ENCODE data around the gene RNASEH2C. TPM values are rescaled to one million over a fixed set of nuclear protein-coding genes. Genes with fewer than 3 reads are reported as not detected.

Gene RNASEH2C
- polyA plus RNA-seq, 1 donor (not counting 4 experiments of a cell fraction or from before 2014, with no cell fraction given) = 18.5 TPM

DNA sequence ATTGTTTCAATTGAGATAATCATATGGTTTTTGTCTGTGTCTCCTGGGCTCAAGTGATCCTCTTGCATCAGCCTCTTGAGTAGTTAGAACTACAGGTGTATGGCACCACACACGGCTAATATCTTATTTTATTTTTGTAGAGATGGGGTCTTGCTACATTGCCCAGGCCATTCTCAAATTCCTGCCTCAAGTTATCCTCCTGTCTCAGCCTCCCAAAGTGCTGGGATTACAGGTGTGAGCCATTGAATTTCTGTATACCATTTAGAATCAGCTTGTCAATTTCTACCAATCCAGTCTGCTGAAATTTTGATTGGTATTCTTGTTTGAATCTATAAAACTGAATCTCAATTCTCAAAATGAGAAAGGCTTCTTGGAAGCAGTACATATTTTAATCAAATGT, 18.9 kb downstream of the RNASEH2C start:
- Histone ChIP-seq H3K9ac (ENCODE audit: control insufficient read depth, extremely low read depth, insufficient read depth, low read length) (no peak overlapping the region), H3K27me3 (ENCODE audit: control insufficient read depth, extremely low read depth, insufficient read depth, low read length) (no peaks in the 10 kb centered on the region), H2AFZ (ENCODE audit: control insufficient read depth, low read length) (no peak overlapping the region), H4K20me1 (ENCODE audit: control insufficient read depth, extremely low read depth, insufficient read depth, low read length) (no peaks in the 10 kb centered on the region), H3K36me3 (ENCODE audit: control insufficient read depth in 2 of 2, extremely low read depth in 1 of 2, insufficient read depth in 2 of 2, low read length in 2 of 2) (no peaks in the 10 kb centered on the region), H3K4me1 (ENCODE audit: control insufficient read depth, extremely low read depth, insufficient read depth, low read length) (no peaks in the 10 kb centered on the region), H3K9me3 (ENCODE audit: control insufficient read depth, low read depth, low read length) (no peaks in the 10 kb centered on the region), H3K4me3 (ENCODE audit: control insufficient read depth in 2 of 3, extremely low read depth in 1 of 3, insufficient read depth in 2 of 3, low read depth in 1 of 3, low read length in 3 of 3) (no peak overlapping the region), H3K9me1 (ENCODE audit: control insufficient read depth, extremely low read depth, insufficient read depth, low read length) (no peaks in the 10 kb centered on the region), H3K79me2 (ENCODE audit: control insufficient read depth, insufficient read depth, low read length) (no peaks in the 10 kb centered on the region), H3K4me2 (ENCODE audit: control insufficient read depth, extremely low read depth, insufficient read depth, low read depth, low read length) (no peak overlapping the region), H3K27ac (ENCODE audit: control insufficient read depth, insufficient read depth, low read length) (no peak overlapping the region)
- TF ChIP-seq, protein P1, sequence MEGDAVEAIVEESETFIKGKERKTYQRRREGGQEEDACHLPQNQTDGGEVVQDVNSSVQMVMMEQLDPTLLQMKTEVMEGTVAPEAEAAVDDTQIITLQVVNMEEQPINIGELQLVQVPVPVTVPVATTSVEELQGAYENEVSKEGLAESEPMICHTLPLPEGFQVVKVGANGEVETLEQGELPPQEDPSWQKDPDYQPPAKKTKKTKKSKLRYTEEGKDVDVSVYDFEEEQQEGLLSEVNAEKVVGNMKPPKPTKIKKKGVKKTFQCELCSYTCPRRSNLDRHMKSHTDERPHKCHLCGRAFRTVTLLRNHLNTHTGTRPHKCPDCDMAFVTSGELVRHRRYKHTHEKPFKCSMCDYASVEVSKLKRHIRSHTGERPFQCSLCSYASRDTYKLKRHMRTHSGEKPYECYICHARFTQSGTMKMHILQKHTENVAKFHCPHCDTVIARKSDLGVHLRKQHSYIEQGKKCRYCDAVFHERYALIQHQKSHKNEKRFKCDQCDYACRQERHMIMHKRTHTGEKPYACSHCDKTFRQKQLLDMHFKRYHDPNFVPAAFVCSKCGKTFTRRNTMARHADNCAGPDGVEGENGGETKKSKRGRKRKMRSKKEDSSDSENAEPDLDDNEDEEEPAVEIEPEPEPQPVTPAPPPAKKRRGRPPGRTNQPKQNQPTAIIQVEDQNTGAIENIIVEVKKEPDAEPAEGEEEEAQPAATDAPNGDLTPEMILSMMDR (optimal IDR thresholded peaks at IDR 0.05 in 1 of 3, IDR thresholded peaks at IDR 0.05 in 1 of 3, conservative IDR thresholded peaks at IDR 0.05 in 1 of 3; ENCODE audit: extremely low read depth in 1 of 3, insufficient read depth in 2 of 3, low read length in 3 of 3) = no peak
- no peak for TF ChIP-seq EZH2 (IDR thresholded peaks at IDR 0.05; ENCODE audit: low read length)
- no peak for FAIRE-seq
- dilution Hi-C loops (cut with MboI; ENCODE audit: extremely low pct_ligation_motif_present, low sequenced_read_pairs) = no loop called here
- DNase-seq (ENCODE audit: low read depth, low spot score) = no peak

DNA sequence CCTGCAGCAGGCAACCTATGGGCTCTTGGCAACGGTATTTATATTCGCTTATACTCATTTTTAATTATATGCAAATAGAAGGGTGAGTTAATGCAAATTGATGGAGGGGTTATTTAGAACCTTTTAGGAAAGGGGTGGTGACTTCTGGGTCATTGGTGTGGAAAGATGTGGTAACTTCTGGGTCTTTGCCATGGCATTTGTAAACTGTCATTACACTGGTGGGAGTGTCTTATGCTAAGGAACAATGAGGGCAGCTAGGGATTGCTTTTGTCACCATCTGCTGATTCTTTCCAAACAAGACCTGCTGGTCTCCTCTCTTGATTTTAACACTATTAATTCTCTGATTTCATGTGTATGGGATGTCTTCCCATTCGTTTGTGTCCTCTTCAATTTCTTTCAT, 20.2 kb downstream of the RNASEH2C start:
- no peak overlapping the region for H3K9ac ChIP-seq (ENCODE audit: control insufficient read depth, extremely low read depth, insufficient read depth, low read length)
- H3K27ac ChIP-seq (ENCODE audit: control insufficient read depth, insufficient read depth, low read length) = no peak overlapping the region
- no peak for FAIRE-seq
- TF ChIP-seq, protein P1 (optimal IDR thresholded peaks at IDR 0.05 in 1 of 3, IDR thresholded peaks at IDR 0.05 in 1 of 3, conservative IDR thresholded peaks at IDR 0.05 in 1 of 3; ENCODE audit: extremely low read depth in 1 of 3, insufficient read depth in 2 of 3, low read length in 3 of 3) = no peak
- no peak for TF ChIP-seq EZH2 (IDR thresholded peaks at IDR 0.05; ENCODE audit: low read length)
- no peaks in the 10 kb centered on the region for H3K36me3 ChIP-seq (ENCODE audit: control insufficient read depth in 2 of 2, extremely low read depth in 1 of 2, insufficient read depth in 2 of 2, low read length in 2 of 2)
- no peaks in the 10 kb centered on the region for H3K9me3 ChIP-seq (ENCODE audit: control insufficient read depth, low read depth, low read length)
- no peaks in the 10 kb centered on the region for H4K20me1 ChIP-seq (ENCODE audit: control insufficient read depth, extremely low read depth, insufficient read depth, low read length)
- no peaks in the 10 kb centered on the region for H3K27me3 ChIP-seq (ENCODE audit: control insufficient read depth, extremely low read depth, insufficient read depth, low read length)
- dilution Hi-C loops (cut with MboI; ENCODE audit: extremely low pct_ligation_motif_present, low sequenced_read_pairs) = no loop called here
- no peak overlapping the region for H3K4me2 ChIP-seq (ENCODE audit: control insufficient read depth, extremely low read depth, insufficient read depth, low read depth, low read length)
- H3K79me2 ChIP-seq (ENCODE audit: control insufficient read depth, insufficient read depth, low read length) = no peaks in the 10 kb centered on the region
- no peaks in the 10 kb centered on the region for H3K9me1 ChIP-seq (ENCODE audit: control insufficient read depth, extremely low read depth, insufficient read depth, low read length)
- no peak overlapping the region for H3K4me3 ChIP-seq (ENCODE audit: control insufficient read depth in 2 of 3, extremely low read depth in 1 of 3, insufficient read depth in 2 of 3, low read depth in 1 of 3, low read length in 3 of 3)
- no peak for DNase-seq (ENCODE audit: low read depth, low spot score)
- H2AFZ ChIP-seq (ENCODE audit: control insufficient read depth, low read length) = no peak overlapping the region
- no peaks in the 10 kb centered on the region for H3K4me1 ChIP-seq (ENCODE audit: control insufficient read depth, extremely low read depth, insufficient read depth, low read length)

All from keratinocyte (primary cell).